ENCODE data around the gene TMEM200C.
A peak's percentile ranks its signal among the peaks of the same experiment; 100 is the strongest.

GRCh38 chr18:5891854-5892215 is 3.5 kb downstream of the TMEM200C start:
- TF ChIP-seq CTCF (conservative IDR thresholded peaks at IDR 0.05 in 1 of 2, IDR thresholded peaks at IDR 0.05 in 1 of 2; ENCODE audit: low read depth in 1 of 2, low read length in 2 of 2) (no peak), EZH2 (IDR thresholded peaks at IDR 0.05; ENCODE audit: low read length, missing control alignments) (peak; percentile 3)
